Prostate gland (tissue), 2 donors: Measurements from ENCODE around the gene RAB5IF.

Experiments
- CTCF ChIP-seq, 4 experiments: fragments of 200-600 bp in 2 of 4; fragments of 450-650 bp in 2 of 4; sonication (generic) in 2 of 4; IDR thresholded peaks; 1 replicate in 3 of 4; 2 replicates in 1 of 4; pipeline ENCODE4 v1.5.1; 2016 to 2019; ENCODE audit warnings: antibody characterized with exemption in 4 of 4, mild to moderate bottlenecking in 2 of 4, moderate library complexity in 2 of 4
- POLR2A ChIP-seq: fragments of 450-650 bp; IDR thresholded peaks from one replicate; pipeline ENCODE4 v1.6.1; 2016; ENCODE audit warnings: antibody characterized with exemption, mild to moderate bottlenecking
- POLR2AphosphoS5 ChIP-seq: sonication (generic); formaldehyde crosslinking; IDR thresholded peaks from one replicate; pipeline ENCODE4 v1.6.1; 2017; ENCODE audit warnings: antibody characterized with exemption

DNA sequence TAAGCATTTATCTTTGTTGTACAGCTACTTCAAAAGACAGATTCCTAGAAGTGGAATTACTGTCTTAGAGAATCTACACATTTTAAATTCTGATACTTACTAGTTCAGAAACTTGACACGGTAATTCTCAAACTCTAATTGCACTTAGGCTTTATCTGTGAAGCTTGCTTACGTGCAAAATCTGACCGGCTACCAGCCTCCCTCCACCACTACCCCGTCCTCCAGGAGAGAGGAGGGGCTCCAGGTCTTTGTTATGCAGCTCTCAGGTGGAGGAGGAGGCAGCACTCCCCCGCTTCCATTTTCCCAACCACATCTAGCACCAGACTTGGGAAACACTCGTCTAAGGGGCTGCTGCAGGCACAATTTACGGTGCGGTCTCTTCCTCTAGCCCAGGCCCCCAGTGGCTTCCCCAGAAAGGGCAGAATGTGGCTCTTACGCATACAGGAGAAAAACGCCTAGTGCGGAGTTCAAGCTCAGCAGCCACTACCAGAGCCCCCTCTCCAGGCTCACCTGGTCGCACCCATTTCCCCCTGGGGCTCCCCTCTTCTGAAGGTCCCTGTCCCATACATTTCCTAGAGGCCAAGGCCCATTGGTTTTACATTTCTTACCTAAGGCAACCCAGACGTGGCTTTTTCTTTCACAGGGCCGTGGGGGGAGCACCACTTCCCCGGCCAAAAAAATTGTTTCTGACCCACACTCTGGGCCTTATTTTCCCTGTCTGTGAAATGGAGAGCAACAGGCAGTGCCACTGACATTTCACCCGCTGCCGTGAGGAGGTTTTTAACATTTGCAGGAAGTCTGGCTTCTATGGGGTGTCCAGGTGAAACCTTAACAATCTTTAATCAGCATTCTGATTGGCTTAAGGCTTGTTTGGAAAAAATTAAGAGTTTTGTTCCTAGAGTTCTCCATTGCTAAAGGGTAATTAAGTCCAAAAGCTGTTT is 33.7 kb upstream of the RAB5IF start:
- TF ChIP-seq CTCF (IDR thresholded peaks at IDR 0.05) (no peak), POLR2A (no peak), POLR2AphosphoS5 (no peak)
